ENCODE measurements around the gene LRFN4. TPM values are rescaled to one million over a fixed set of nuclear protein-coding genes. Genes with fewer than 3 reads are reported as not detected.

Gene LRFN4
- total and polyA plus RNA-seq, 10 of the 15 experiments (the other 5 are each of a cell fraction or from before 2014, with no cell fraction given) = 0.03 to 43.8 (median 4.9) TPM

DNA sequence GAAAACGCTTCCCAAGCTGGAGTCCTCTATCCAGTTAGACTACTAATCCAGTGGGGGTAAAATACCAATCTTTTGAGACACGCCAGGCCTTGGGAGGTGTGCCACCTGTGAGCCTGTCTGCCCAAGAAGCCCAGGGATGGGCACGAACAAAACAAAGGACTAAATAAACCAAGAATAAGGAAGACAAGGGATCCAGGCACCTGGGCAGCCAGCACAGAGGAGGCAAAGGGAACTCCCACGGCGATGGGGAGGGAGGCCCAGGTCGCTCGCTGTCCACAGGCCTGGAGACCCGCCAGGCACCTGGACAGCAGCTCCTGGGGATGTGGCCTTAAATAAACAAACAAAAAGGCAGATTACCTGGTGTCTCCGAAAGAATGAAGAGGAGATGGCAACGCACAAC lies 31.4 kb downstream of the LRFN4 start:
- no peak for FAIRE-seq
- no peak overlapping the region for H2AFZ ChIP-seq (ENCODE audit: control insufficient read depth, low read depth, low read length)

More for the DNA sequence above, 31.4 kb downstream of the LRFN4 start:
- POLR2A ChIA-PET = no interaction called here
- Histone ChIP-seq H3K4me1 (ENCODE audit: control insufficient read depth, insufficient read depth, low read length) (peaks cover 15% of the 10 kb centered on the region), H3K27me3 (replicated peaks in 1 of 2; ENCODE audit: control insufficient read depth in 2 of 2, insufficient read depth in 2 of 2, low read length in 1 of 2) (peaks cover 1 to 2% of the 10 kb centered on the region in 2 experiments; a peak in 2 of 4 replicates), H3K27ac (ENCODE audit: control insufficient read depth, insufficient read depth) (no peak overlapping the region), H3K4me2 (ENCODE audit: control insufficient read depth, insufficient read depth) (no peak overlapping the region), H3K9ac (ENCODE audit: control insufficient read depth, insufficient read depth, low read length) (no peak overlapping the region), H3K36me3 (ENCODE audit: control insufficient read depth in 2 of 2, insufficient read depth in 2 of 2, low read length in 1 of 2) (no peaks in the 10 kb centered on the region), H3K4me3 (no peak overlapping the region), H3K79me2 (ENCODE audit: control insufficient read depth, insufficient read depth, low read length) (no peaks in the 10 kb centered on the region), H4K20me1 (ENCODE audit: control insufficient read depth, insufficient read depth) (no peaks in the 10 kb centered on the region; the same call in 1 of the 2 replicates), H3K9me3 (replicated peaks; ENCODE audit: control insufficient read depth, insufficient read depth, low read length) (no peaks in the 10 kb centered on the region)
- intact Hi-C loops (cut with micrococcal nuclease; ENCODE audit: unreplicated experiment) = no loop called here
- SMC1A ChIA-PET (ENCODE audit: uncharacterized antibody, unreplicated experiment) = no interaction called here
- TF ChIP-seq CTCF (IDR thresholded peaks at IDR 0.05 in 2 of 3, conservative IDR thresholded peaks at IDR 0.05 in 1 of 3; ENCODE audit: control insufficient read depth in 2 of 3, extremely low read depth in 1 of 3, insufficient read depth in 1 of 3, low read depth in 3 of 3, low read length in 3 of 3) = no peak
- TF ChIP-seq POLR2AphosphoS2 (IDR thresholded peaks at IDR 0.05; ENCODE audit: low read depth, low read length) = no peak
- TF ChIP-seq HDAC6 (IDR thresholded peaks at IDR 0.05; ENCODE audit: unreplicated experiment) = no peak
- no peak for TF ChIP-seq ETV6 (conservative IDR thresholded peaks at IDR 0.05 in 1 of 2, IDR thresholded peaks at IDR 0.05 in 1 of 2; ENCODE audit: borderline replicate concordance in 1 of 2, low read depth in 1 of 2)
- TF ChIP-seq SMARCA5 (IDR thresholded peaks at IDR 0.05) = no peak
- ATAC-seq (no peak), DNase-seq (ENCODE audit: low read depth, low spot score) (no peak)
- WGBS (ENCODE audit: insufficient coverage, insufficient replicate concordance, low lambda C conversion rate, missing lambda C conversion rate) = 60% methylated on average over 10 of the region's 10 CpGs
- RAD21 ChIA-PET (ENCODE audit: unreplicated experiment) = no interaction called here
- in situ Hi-C loops (cut with MboI) = no loop called here
- no TSS peak for BruUV-seq (replicated peaks)
- CTCF ChIA-PET = no interaction called here
